Gastrocnemius medialis (tissue), 4 donors: ENCODE measurements around the gene IL4. TPM values are rescaled to one million over a fixed set of nuclear protein-coding genes. Genes with fewer than 3 reads are reported as not detected.

Experiments
- ATAC-seq, 2 donors: fragments of 150-250 bp; one replicate each; pipeline ENCODE4 v1.9.1; 2016
- DNase-seq, 2 donors: peaks; one replicate each; pipeline ENCODE4 v3.0.0-alpha.2; 2019
- H3K27ac ChIP-seq, 4 donors: fragments of 200-600 bp; sonication (generic); 1 replicate in 1 of 4; 2 replicates in 3 of 4; pipeline ENCODE4 v1.5.1; 2016 to 2018; ENCODE audit warnings: mild to moderate bottlenecking in 2 of 4, moderate library complexity in 1 of 4
- H3K27me3 ChIP-seq, 3 donors: fragments of 200-600 bp; sonication (generic) in 2 of 3; 1 replicate in 1 of 3; 2 replicates in 2 of 3; pipeline versions ENCODE4 v1.5.1 to v1.6.0; 2016 to 2019; ENCODE audit warnings: mild to moderate bottlenecking in 1 of 3, moderate library complexity in 1 of 3
- H3K36me3 ChIP-seq, 2 donors: fragments of 200-600 bp; sonication (generic) in 1 of 2; one replicate each; pipeline ENCODE4 v1.5.1; 2017 to 2018
- H3K4me1 ChIP-seq, 2 donors: fragments of 200-600 bp; sonication (generic) in 1 of 2; one replicate each; pipeline ENCODE4 v1.5.1; 2016 to 2017; ENCODE audit warnings: mild to moderate bottlenecking in 2 of 2
- H3K4me3 ChIP-seq, 4 donors: fragments of 200-600 bp; sonication (generic) in 3 of 4; 1 replicate in 1 of 4; 2 replicates in 3 of 4; pipeline ENCODE4 v1.5.1; 2016 to 2019; ENCODE audit warnings: mild to moderate bottlenecking in 2 of 4
- H3K9me3 ChIP-seq, 3 donors: fragments of 200-600 bp; sonication (generic) in 2 of 3; 1 replicate in 1 of 3; 2 replicates in 2 of 3; pipeline ENCODE4 v1.5.1; 2016 to 2019
- POLR2A ChIP-seq, 2 donors: fragments of 450-650 bp; IDR thresholded peaks; one replicate each; pipeline ENCODE4 v1.6.1; 2017; ENCODE audit warnings: antibody characterized with exemption in 2 of 2, mild to moderate bottlenecking in 2 of 2, moderate library complexity in 2 of 2
- in situ Hi-C, 4 donors: fragments of 200-750 bp; cut with MboI; loops; one replicate each; pipeline versions ENCODE4 v1.15.0 to v1.8.0; 2017; ENCODE audit warnings: low sequenced_read_pairs in 4 of 4
- intact Hi-C: fragments of 100-400 bp; cut with DNase I; formaldehyde crosslinking; loops from one replicate; pipeline ENCODE4 v1.15.1; 2023; ENCODE audit warnings: low total_unique reads
- total RNA-seq, 4 donors: library from RNA; depleted of rRNA; stranded (reverse); fragments of >200 nt; gene quantifications; one replicate each; pipeline versions ENCODE4 v1.1.0 to v1.2.3, GENCODE V29; 2016
- TF ChIP-seq, protein P1 (sequence below), 5 experiments: fragments of 450-650 bp in 3 of 5; fragments of 200-600 bp in 2 of 5; sonication (generic) in 2 of 5; IDR thresholded peaks in 4 of 5; conservative IDR thresholded peaks in 1 of 5; 1 replicate in 4 of 5; 2 replicates in 1 of 5; pipeline ENCODE4 v1.5.1; 2016 to 2019; ENCODE audit warnings: antibody characterized with exemption in 5 of 5, mild to moderate bottlenecking in 3 of 5, moderate library complexity in 3 of 5

IL4 gene
- total RNA-seq, 4 donors from 2014 or later = not detected

GRCh38 chr5:132664696-132665209 is 9.0 kb upstream of the IL4 start:
- in situ Hi-C loops = no loop called here
- H3K36me3 ChIP-seq = no peaks in the 10 kb centered on the region
- H3K4me3 ChIP-seq = no peak overlapping the region
- no peaks in the 10 kb centered on the region for H3K4me1 ChIP-seq
- intact Hi-C loops = no loop called here
- TF ChIP-seq, protein P1, sequence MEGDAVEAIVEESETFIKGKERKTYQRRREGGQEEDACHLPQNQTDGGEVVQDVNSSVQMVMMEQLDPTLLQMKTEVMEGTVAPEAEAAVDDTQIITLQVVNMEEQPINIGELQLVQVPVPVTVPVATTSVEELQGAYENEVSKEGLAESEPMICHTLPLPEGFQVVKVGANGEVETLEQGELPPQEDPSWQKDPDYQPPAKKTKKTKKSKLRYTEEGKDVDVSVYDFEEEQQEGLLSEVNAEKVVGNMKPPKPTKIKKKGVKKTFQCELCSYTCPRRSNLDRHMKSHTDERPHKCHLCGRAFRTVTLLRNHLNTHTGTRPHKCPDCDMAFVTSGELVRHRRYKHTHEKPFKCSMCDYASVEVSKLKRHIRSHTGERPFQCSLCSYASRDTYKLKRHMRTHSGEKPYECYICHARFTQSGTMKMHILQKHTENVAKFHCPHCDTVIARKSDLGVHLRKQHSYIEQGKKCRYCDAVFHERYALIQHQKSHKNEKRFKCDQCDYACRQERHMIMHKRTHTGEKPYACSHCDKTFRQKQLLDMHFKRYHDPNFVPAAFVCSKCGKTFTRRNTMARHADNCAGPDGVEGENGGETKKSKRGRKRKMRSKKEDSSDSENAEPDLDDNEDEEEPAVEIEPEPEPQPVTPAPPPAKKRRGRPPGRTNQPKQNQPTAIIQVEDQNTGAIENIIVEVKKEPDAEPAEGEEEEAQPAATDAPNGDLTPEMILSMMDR (IDR thresholded peaks at IDR 0.05 in 4 of 5, conservative IDR thresholded peaks at IDR 0.05 in 1 of 5) = no peak
- no peak for TF ChIP-seq POLR2A (IDR thresholded peaks at IDR 0.05)
- no peaks in the 10 kb centered on the region for H3K9me3 ChIP-seq
- DNase-seq (no peak), ATAC-seq (no peak)
- H3K27me3 ChIP-seq = no peaks in the 10 kb centered on the region
- H3K27ac ChIP-seq = no peak overlapping the region

- ATAC-seq (no peak), DNase-seq (no peak)
- Histone ChIP-seq H3K4me1 (no peaks in the 10 kb centered on the region), H3K9me3 (no peaks in the 10 kb centered on the region), H3K36me3 (no peaks in the 10 kb centered on the region), H3K4me3 (no peak overlapping the region), H3K27me3 (no peaks in the 10 kb centered on the region), H3K27ac (no peak overlapping the region)
- TF ChIP-seq POLR2A (IDR thresholded peaks at IDR 0.05) = no peak
- TF ChIP-seq, protein P1 (IDR thresholded peaks at IDR 0.05 in 4 of 5, conservative IDR thresholded peaks at IDR 0.05 in 1 of 5) = no peak
- intact Hi-C loops = no loop called here
- in situ Hi-C loops = no loop called here
These were observed 8.2 kb upstream of the IL4 start for GRCh38 chr5:132665574-132666080.

- no peak for ATAC-seq
- Histone ChIP-seq H3K27me3 (no peaks in the 10 kb centered on the region), H3K4me1 (no peaks in the 10 kb centered on the region), H3K4me3 (no peak overlapping the region), H3K9me3 (no peaks in the 10 kb centered on the region), H3K27ac (no peak overlapping the region), H3K36me3 (no peaks in the 10 kb centered on the region)
- TF ChIP-seq, protein P1 (IDR thresholded peaks at IDR 0.05 in 4 of 5, conservative IDR thresholded peaks at IDR 0.05 in 1 of 5) = no peak
- no peak for TF ChIP-seq POLR2A (IDR thresholded peaks at IDR 0.05)
- intact Hi-C loops = no loop called here
- DNase-seq = no peak
- in situ Hi-C loops = no loop called here
These were observed 7.3 kb upstream of the IL4 start for GRCh38 chr5:132666310-132667123.

DNA sequence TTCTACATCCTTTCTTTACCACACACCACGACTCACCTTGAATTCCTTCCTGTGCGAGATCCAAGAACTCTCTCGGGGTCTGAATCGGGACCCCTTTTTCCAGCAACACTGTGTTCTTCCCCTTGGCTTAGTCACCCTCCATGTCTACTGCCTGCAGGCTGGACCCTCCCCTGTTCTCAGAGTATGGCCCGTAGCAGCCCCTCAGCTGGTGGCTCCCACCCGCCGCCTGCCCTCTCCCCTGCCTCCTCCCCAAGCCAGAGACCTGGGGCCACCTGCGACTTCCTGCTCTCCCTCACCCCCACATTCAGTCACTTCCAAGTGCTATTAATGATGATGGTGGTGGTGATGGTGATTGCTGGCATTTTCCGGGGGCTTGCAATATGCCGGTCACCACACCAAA is 6.5 kb upstream of the IL4 start:
- no peaks in the 10 kb centered on the region for H3K36me3 ChIP-seq
- ATAC-seq (no peak), DNase-seq (no peak)
- no peaks in the 10 kb centered on the region for H3K27me3 ChIP-seq
- H3K4me3 ChIP-seq = no peak overlapping the region
- intact Hi-C loops = no loop called here
- TF ChIP-seq POLR2A (IDR thresholded peaks at IDR 0.05) = no peak
- TF ChIP-seq, protein P1 (IDR thresholded peaks at IDR 0.05 in 4 of 5, conservative IDR thresholded peaks at IDR 0.05 in 1 of 5) = no peak
- H3K9me3 ChIP-seq = no peaks in the 10 kb centered on the region
- in situ Hi-C loops = no loop called here
- no peaks in the 10 kb centered on the region for H3K4me1 ChIP-seq
- no peak overlapping the region for H3K27ac ChIP-seq
